PC-3 (cell line): Measurements from ENCODE around the gene PPP6R2. TPM values are rescaled to one million over a fixed set of nuclear protein-coding genes. Genes with fewer than 3 reads are reported as not detected.

Experiments used
- ATAC-seq: fragments of 200-7000 bp; cut with Tn5 transposase; 2 replicates; pipeline ENCODE4 v1.9.1; 2020; ENCODE audit warnings: mild to moderate bottlenecking, moderate library complexity
- BruUV-seq: library from RNA; stranded (reverse); fragments of 400-500 nt; replicated peaks from 2 replicates; lab custom pipeline; 2021; lab: Mats Ljungman, UMichigan
- CTCF ChIA-PET: fragments of 300-600 bp; sonication (Branson Sonifier 250); formaldehyde crosslinking; loops from one replicate; lab custom pipeline; 2022; ENCODE audit warnings: antibody characterized with exemption; lab: Charles Lee
- POLR2A ChIA-PET: fragments of 300-600 bp; sonication (Branson Sonifier 250); formaldehyde crosslinking; loops from one replicate; lab custom pipeline; 2022; ENCODE audit warnings: antibody characterized with exemption; ENCODE audit not compliant: unreplicated experiment; lab: Charles Lee
- DNase-seq: peaks from one replicate; pipeline ENCODE4 v3.0.0-alpha.2; 2015
- H2AFZ ChIP-seq: fragments of 300-600 bp; sonication (generic); 2 replicates; pipeline ENCODE4 v1.6.0; 2016; ENCODE audit warnings: antibody characterized with exemption, low read length
- H3F3A ChIP-seq: fragments of 300-600 bp; sonication (generic); one replicate; pipeline ENCODE4 v1.6.0; 2017; ENCODE audit warnings: antibody characterized with exemption, low read length, control low read depth, mild to moderate bottlenecking; ENCODE audit not compliant: unreplicated experiment
- H3K27ac ChIP-seq: fragments of 300-600 bp; sonication (generic); 2 replicates; pipeline ENCODE4 v1.5.1; 2016; ENCODE audit warnings: mild to moderate bottlenecking, low read length
- H3K27me3 ChIP-seq: fragments of 300-600 bp; sonication (generic); 2 replicates; pipeline ENCODE4 v1.6.1; 2016; ENCODE audit warnings: low read length, mixed read lengths
- H3K36me3 ChIP-seq: fragments of 300-600 bp; sonication (generic); 2 replicates; pipeline ENCODE4 v1.6.1; 2016; ENCODE audit warnings: low read depth, mixed run types, low read length, mixed read lengths
- H3K4me1 ChIP-seq: fragments of 300-600 bp; sonication (generic); 2 replicates; pipeline ENCODE4 v1.5.1; 2016; ENCODE audit warnings: low read length; ENCODE audit not compliant: insufficient read depth
- H3K4me2 ChIP-seq: fragments of 300-600 bp; sonication (generic); 2 replicates; pipeline ENCODE4 v1.6.0; 2016; ENCODE audit warnings: low read length
- H3K4me3 ChIP-seq: fragments of 300-600 bp; sonication (generic); 2 replicates; pipeline ENCODE4 v1.5.1; 2016; ENCODE audit warnings: mild to moderate bottlenecking, low read length, mixed read lengths
- H3K79me2 ChIP-seq: fragments of 300-600 bp; sonication (generic); 2 replicates; pipeline ENCODE4 v1.6.1; 2017; ENCODE audit warnings: low read length, mixed read lengths
- H3K9ac ChIP-seq: fragments of 300-600 bp; sonication (generic); 2 replicates; pipeline ENCODE4 v1.6.0; 2016; ENCODE audit warnings: mild to moderate bottlenecking, low read length
- H3K9me2 ChIP-seq: fragments of 300-600 bp; sonication (generic); replicated peaks from 2 replicates; pipeline ENCODE4 v1.6.1; 2016; ENCODE audit warnings: mixed run types, low read length, mixed read lengths
- H3K9me3 ChIP-seq: fragments of 300-600 bp; sonication (generic); 2 replicates; pipeline ENCODE4 v1.6.1; 2016; ENCODE audit warnings: low read length, mixed read lengths
- H4K20me1 ChIP-seq: fragments of 300-600 bp; sonication (generic); 2 replicates; pipeline ENCODE4 v1.6.1; 2016; ENCODE audit warnings: low read length, mixed read lengths
- EZH2 ChIP-seq: fragments of 300-600 bp; sonication (generic); IDR thresholded peaks from one replicate; pipeline ENCODE4 v1.6.1; 2017; ENCODE audit warnings: antibody characterized with exemption, mild to moderate bottlenecking, low read length; ENCODE audit not compliant: unreplicated experiment
- EZH2phosphoT487 ChIP-seq: fragments of 300-600 bp; sonication (generic); IDR thresholded peaks from 2 replicates; pipeline ENCODE4 v1.6.1; 2018; ENCODE audit warnings: mild to moderate bottlenecking, antibody characterized with exemption, low read length, borderline replicate concordance
- intact Hi-C: fragments of 100-400 bp; cut with micrococcal nuclease; formaldehyde crosslinking; loops from 2 replicates; pipeline ENCODE4 v1.9.0; 2023
- total RNA-seq: library from RNA; depleted of rRNA; stranded (reverse); fragments of >200 nt; gene quantifications from 2 replicates; pipeline ENCODE4 v1.2.3, GENCODE V29; 2014
- TF ChIP-seq, protein P1 (sequence below): fragments of 300-600 bp; sonication (generic); conservative IDR thresholded peaks from 2 replicates; pipeline ENCODE4 v1.5.1; 2017; ENCODE audit warnings: antibody characterized with exemption, low read depth, mild to moderate bottlenecking, low read length

PPP6R2 gene
- total RNA-seq, 1 experiment from 2014 or later, result 46.2 TPM

DNA sequence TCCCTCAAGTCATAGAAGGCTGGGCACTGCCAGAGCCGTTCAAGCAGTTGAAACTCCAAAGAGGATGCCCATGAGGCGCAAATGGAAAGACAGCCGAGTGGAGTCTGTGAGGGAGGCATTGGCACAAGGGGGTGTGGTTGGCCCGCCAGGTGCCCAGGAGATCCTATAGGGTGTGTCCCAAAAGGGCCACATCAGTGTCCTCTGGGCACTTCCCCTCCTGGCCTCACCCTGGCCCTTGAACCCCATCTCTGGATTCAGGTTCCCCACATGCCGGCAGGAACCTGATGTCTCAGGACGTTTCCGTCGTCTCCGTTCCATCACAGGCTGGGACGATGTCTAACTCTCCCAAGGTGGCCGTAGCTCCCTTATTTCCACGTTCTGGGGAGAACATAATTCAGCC, 77.5 kb downstream of the PPP6R2 start:
- Histone ChIP-seq H3K4me3 (no peak overlapping the region), H3K9ac (no peak overlapping the region), H3K27ac (no peak overlapping the region), H3F3A (no peaks in the 10 kb centered on the region), H3K4me2 (no peak overlapping the region), H4K20me1 (no peaks in the 10 kb centered on the region), H3K36me3 (peaks cover 7% of the 10 kb centered on the region), H3K27me3 (no peaks in the 10 kb centered on the region), H3K9me2 (no peaks in the 10 kb centered on the region), H2AFZ (no peak overlapping the region), H3K9me3 (no peaks in the 10 kb centered on the region), H3K4me1 (no peaks in the 10 kb centered on the region), H3K79me2 (no peaks in the 10 kb centered on the region)
- DNase-seq (no peak), ATAC-seq (no peak)
- no TSS peak for BruUV-seq
- ChIA-PET POLR2A (no interaction called here), CTCF (no interaction called here)
- no peak for TF ChIP-seq EZH2
- no peak for TF ChIP-seq EZH2phosphoT487
- TF ChIP-seq, protein P1, sequence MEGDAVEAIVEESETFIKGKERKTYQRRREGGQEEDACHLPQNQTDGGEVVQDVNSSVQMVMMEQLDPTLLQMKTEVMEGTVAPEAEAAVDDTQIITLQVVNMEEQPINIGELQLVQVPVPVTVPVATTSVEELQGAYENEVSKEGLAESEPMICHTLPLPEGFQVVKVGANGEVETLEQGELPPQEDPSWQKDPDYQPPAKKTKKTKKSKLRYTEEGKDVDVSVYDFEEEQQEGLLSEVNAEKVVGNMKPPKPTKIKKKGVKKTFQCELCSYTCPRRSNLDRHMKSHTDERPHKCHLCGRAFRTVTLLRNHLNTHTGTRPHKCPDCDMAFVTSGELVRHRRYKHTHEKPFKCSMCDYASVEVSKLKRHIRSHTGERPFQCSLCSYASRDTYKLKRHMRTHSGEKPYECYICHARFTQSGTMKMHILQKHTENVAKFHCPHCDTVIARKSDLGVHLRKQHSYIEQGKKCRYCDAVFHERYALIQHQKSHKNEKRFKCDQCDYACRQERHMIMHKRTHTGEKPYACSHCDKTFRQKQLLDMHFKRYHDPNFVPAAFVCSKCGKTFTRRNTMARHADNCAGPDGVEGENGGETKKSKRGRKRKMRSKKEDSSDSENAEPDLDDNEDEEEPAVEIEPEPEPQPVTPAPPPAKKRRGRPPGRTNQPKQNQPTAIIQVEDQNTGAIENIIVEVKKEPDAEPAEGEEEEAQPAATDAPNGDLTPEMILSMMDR, result no peak
- intact Hi-C loops, result no loop called here

DNA sequence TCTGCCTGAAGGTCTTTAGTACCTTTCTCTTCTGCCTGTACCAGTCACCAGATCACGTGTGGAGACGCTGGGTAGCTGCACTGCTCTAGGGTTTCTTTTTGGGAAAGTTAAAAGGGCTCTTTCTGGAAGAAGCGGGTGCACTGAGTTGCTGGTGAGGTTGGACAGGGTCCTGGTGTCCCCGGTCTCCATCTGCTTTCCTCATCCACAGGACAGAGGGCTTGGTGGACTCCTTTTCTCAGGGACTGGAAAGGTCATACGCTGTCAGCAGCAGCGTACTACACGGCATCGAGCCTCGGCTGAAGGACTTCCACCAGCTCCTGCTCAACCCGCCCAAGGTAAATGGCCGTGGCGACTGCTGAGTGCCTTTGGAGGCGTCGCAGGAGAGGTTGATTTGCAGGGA, 78.9 kb downstream of the PPP6R2 start:
- Histone ChIP-seq H3K27ac (no peak overlapping the region), H2AFZ (no peak overlapping the region), H3K36me3 (peaks cover 4% of the 10 kb centered on the region; the same call in 1 of the 2 replicates), H3K9ac (no peak overlapping the region), H3K4me1 (no peaks in the 10 kb centered on the region), H3K27me3 (no peaks in the 10 kb centered on the region), H3K4me3 (no peak overlapping the region), H3K9me3 (no peaks in the 10 kb centered on the region), H4K20me1 (no peaks in the 10 kb centered on the region), H3K4me2 (no peak overlapping the region), H3K79me2 (no peaks in the 10 kb centered on the region), H3F3A (no peaks in the 10 kb centered on the region), H3K9me2 (no peaks in the 10 kb centered on the region)
- no peak for ATAC-seq
- CTCF ChIA-PET, result no interaction called here
- no TSS peak for BruUV-seq
- intact Hi-C loops, result no loop called here
- TF ChIP-seq, protein P1, result no peak
- TF ChIP-seq EZH2phosphoT487, result no peak
- TF ChIP-seq EZH2, result no peak
- no peak for DNase-seq
- POLR2A ChIA-PET, result no interaction called here

DNA sequence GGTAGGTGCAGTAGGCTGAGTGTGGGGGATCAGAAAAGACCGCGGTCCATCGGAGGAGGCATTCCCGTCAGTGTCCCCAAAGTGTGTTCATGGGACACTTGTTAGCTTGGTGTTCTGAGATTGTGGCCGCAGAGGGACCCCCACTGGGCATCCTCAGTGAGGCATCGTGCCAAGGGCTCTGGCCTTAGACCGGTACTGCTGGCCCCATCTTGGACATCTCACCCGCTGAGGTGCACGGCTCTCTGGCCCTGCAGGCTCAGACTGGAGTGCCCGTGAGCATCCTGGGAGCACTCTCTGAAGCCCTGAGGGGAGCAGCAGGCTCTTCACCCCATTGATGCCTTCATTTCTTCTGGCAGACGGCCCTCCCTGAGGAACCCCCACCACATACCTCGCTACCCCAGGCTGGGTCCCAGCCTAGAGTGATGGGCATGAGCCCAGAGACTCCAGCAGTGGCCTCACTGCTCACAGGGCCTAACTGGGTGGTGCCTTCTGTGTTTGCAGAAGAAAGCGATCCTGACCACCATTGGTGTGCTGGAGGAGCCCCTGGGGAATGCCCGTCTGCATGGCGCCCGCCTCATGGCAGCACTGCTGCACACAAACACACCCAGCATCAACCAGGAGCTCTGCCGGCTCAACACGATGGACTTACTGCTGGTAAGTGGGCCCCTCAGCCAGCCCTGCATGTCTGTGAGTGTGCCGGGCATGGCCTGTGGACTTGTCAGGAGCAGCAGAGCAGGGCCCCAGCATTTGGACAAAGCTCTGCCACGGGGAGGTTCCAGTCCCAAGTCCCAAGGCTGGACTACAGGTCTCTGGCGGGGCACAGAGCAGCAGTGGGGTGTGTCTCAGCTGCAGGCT, 80.1 kb downstream of the PPP6R2 start:
- Histone ChIP-seq H3F3A (no peaks in the 10 kb centered on the region), H2AFZ (no peak overlapping the region), H3K9me2 (no peaks in the 10 kb centered on the region), H3K4me3 (no peak overlapping the region), H3K27ac (no peak overlapping the region), H3K79me2 (no peaks in the 10 kb centered on the region), H4K20me1 (no peaks in the 10 kb centered on the region), H3K9ac (no peak overlapping the region), H3K27me3 (no peaks in the 10 kb centered on the region), H3K4me1 (no peaks in the 10 kb centered on the region), H3K36me3 (peaks cover under 1% of the 10 kb centered on the region; the same call in 1 of the 2 replicates), H3K4me2 (no peak overlapping the region), H3K9me3 (no peaks in the 10 kb centered on the region)
- ChIA-PET CTCF (no interaction called here), POLR2A (no interaction called here)
- ATAC-seq (no peak), DNase-seq (no peak)
- intact Hi-C loops, result no loop called here
- no peak for TF ChIP-seq EZH2phosphoT487
- no peak for TF ChIP-seq EZH2
- TF ChIP-seq, protein P1, result no peak
- no TSS peak for BruUV-seq
